C4-2B (cell line): Measurements from ENCODE around the gene GALNT17.

Experiments
- H3K27ac ChIP-seq: fragments of 450-650 bp; 2 replicates; pipeline ENCODE4 v1.5.1; 2017
- ZFX ChIP-seq: fragments of 450-650 bp; IDR thresholded peaks from 2 replicates; pipeline ENCODE4 v1.6.1; 2017
- TF ChIP-seq, protein P1 (sequence below): fragments of 450-650 bp; conservative IDR thresholded peaks from 2 replicates; pipeline ENCODE4 v1.5.1; 2017; ENCODE audit warnings: mild to moderate bottlenecking

Gene GALNT17

DNA sequence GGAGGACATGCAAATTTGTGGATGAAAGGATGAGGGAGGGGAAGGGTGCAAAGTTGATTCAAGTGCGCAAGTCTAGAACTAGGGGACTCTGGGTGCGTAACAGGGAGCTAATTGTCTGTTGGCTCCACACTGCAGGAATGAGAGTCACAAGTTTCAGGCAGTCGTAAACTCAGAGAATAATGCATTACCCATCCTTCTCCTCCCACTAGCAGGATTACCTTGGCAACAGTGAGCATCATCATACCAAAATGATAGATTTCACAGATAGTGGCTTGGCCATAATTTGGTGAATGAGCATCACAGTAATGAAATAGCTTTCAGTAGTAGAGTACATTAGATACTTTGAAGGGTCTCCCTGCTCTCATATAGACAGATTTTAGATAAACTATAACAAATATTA lies 565.5 kb downstream of the GALNT17 start:
- TF ChIP-seq, protein P1, sequence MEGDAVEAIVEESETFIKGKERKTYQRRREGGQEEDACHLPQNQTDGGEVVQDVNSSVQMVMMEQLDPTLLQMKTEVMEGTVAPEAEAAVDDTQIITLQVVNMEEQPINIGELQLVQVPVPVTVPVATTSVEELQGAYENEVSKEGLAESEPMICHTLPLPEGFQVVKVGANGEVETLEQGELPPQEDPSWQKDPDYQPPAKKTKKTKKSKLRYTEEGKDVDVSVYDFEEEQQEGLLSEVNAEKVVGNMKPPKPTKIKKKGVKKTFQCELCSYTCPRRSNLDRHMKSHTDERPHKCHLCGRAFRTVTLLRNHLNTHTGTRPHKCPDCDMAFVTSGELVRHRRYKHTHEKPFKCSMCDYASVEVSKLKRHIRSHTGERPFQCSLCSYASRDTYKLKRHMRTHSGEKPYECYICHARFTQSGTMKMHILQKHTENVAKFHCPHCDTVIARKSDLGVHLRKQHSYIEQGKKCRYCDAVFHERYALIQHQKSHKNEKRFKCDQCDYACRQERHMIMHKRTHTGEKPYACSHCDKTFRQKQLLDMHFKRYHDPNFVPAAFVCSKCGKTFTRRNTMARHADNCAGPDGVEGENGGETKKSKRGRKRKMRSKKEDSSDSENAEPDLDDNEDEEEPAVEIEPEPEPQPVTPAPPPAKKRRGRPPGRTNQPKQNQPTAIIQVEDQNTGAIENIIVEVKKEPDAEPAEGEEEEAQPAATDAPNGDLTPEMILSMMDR: no peak
- no peak for TF ChIP-seq ZFX

DNA sequence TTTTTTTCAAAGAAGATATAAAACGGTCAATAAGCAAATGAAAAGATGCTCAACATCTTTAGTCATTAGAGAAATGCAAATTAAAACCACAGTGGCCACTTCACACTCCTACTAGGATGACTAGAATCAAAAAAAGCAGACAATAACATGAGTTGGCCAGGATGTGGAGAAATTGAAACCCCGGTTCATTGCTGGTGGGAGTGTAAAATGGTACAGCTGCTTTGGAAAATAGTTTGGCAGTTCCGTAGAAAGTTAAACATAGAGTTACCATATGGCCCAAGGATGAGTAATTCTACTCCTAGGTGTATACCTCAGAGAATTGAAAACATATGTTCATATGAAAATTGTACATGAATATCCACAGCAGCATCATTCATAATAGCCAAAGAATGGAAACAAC lies 573.3 kb downstream of the GALNT17 start:
- no peak overlapping the region for H3K27ac ChIP-seq
- no peak for TF ChIP-seq ZFX
- TF ChIP-seq, protein P1: no peak

More for the DNA sequence above, 565.5 kb downstream of the GALNT17 start:
- no peak overlapping the region for H3K27ac ChIP-seq

DNA sequence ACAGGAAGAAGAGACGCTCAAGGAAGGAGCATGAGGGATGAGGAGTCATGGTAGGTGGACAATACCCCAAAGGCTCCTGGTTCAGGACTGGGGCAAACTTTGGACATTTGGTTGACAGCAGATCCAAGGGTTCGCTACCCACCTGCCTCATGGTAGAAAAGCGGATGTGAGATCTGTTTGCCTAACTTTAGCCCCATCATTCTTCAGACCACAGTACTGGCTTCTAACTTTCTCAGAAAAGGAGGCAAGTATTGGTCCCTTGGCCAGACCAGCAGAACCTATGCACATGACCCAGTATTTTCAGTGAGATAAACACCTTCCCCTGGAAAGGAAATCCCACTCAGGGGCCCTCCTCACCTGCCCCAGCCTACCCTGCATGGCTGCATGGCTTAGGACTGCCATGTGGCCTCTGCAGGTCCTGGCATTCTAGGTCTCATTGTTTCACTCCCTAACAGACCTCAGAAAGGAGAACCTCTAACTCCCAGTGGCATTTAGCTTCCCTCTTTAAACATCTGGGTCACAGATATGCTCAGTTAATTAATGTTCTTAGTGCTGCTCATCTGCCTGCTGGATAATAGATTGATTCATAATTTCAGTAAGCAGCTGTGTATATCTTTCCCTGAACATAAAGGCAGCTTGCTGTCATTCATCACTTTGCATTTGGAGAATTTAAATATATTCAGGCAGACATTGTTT lies 574.1 kb downstream of the GALNT17 start:
- H3K27ac ChIP-seq: no peak overlapping the region

GRCh38 chr7:71706597-71706975 lies 574.6 kb downstream of the GALNT17 start:
- TF ChIP-seq ZFX: no peak
- TF ChIP-seq, protein P1: no peak
- no peak overlapping the region for H3K27ac ChIP-seq

More for the DNA sequence above, 574.1 kb downstream of the GALNT17 start:
- no peak for TF ChIP-seq ZFX
- TF ChIP-seq, protein P1: no peak

- no peak overlapping the region for H3K27ac ChIP-seq
- TF ChIP-seq ZFX: no peak
- TF ChIP-seq, protein P1: no peak
These were observed 575.1 kb downstream of the GALNT17 start for GRCh38 chr7:71707041-71707440.

- TF ChIP-seq ZFX: no peak
- TF ChIP-seq, protein P1: no peak
- no peak overlapping the region for H3K27ac ChIP-seq
These were observed 576.8 kb downstream of the GALNT17 start for GRCh38 chr7:71708710-71709109.

DNA sequence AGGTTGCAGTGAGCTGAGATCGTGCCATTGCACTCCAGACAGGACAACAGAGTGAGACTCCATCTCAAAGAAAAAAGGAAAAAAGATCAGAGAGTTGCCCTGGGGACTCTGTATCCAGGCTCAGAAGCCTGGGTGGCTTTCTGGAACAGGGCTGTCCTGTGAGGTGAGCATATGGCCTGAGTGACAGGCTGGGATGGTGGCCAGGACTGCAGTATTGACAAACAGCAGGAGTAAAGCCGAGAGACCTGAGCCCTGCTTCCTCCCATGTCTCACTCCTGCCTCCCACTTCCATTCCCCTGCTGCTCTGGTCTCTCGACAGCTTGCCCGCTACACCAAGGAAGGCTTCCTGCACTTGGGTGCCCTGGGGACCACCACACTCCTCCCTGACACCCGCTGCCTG lies 578.5 kb downstream of the GALNT17 start:
- TF ChIP-seq ZFX: no peak
- H3K27ac ChIP-seq: no peak overlapping the region

DNA sequence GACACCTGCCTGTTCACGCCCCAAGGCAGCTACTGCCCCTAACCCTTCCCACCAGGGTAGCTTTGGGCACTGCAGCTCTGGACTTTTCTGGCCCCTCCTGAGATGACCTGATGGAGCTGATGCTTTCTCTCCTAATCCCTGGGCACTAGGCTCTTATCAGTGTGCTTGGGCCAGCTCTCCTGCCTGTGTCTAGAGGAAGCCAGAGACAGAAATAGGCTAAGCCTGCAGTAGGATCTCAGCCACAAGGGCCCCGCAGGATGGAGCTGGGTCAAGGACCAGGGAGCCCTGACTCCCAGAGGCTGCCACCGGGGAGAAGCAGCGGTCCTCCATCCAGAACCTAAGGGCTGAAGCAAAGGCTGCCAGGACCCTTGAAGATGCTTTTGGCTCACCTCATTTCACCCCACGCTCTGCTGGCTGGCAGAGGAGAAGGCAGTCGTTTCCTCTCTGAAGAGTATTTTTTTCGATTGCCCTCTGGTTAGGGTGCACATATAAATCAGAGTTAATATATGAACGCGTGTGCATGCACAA lies 580.8 kb downstream of the GALNT17 start:
- no peak overlapping the region for H3K27ac ChIP-seq
- TF ChIP-seq, protein P1: no peak
- TF ChIP-seq ZFX: no peak
